AG08396 (cell line): ENCODE results near the gene CEBPG.

Source experiments
- DNase-seq: peaks from one replicate; pipeline ENCODE4 v3.0.0; 2012; ENCODE audit warnings: low spot score, mixed read lengths

CEBPG gene

GRCh38 chr19:33406521-33407139 is 33.1 kb downstream of the CEBPG start:
- peak; percentile 90 for DNase-seq

- no peak for DNase-seq
Observed at GRCh38 chr19:33407140-33407551, 33.6 kb downstream of the CEBPG start.

- no peak for DNase-seq
Observed at GRCh38 chr19:33407716-33408115, 34.2 kb downstream of the CEBPG start.

GRCh38 chr19:33408116-33408515 is 34.6 kb downstream of the CEBPG start:
- DNase-seq: no peak

GRCh38 chr19:33408538-33409434 is 35.3 kb downstream of the CEBPG start:
- DNase-seq: no peak

- DNase-seq: no peak
Observed at GRCh38 chr19:33409906-33410685, 36.6 kb downstream of the CEBPG start.

- no peak for DNase-seq
Observed at GRCh38 chr19:33410915-33411401, 37.4 kb downstream of the CEBPG start.

- no peak for DNase-seq
Observed at GRCh38 chr19:33411621-33412180, 38.2 kb downstream of the CEBPG start.

- DNase-seq: no peak
Observed at GRCh38 chr19:33412601-33413425, 39.3 kb downstream of the CEBPG start.

GRCh38 chr19:33413426-33413725 is 39.9 kb downstream of the CEBPG start:
- no peak for DNase-seq

- no peak for DNase-seq
Observed at GRCh38 chr19:33413868-33414666, 40.6 kb downstream of the CEBPG start.

- no peak for DNase-seq
Observed at GRCh38 chr19:33414667-33415605, 41.4 kb downstream of the CEBPG start.

GRCh38 chr19:33416307-33417215 is 43.1 kb downstream of the CEBPG start:
- peak; percentile 87 for DNase-seq

- DNase-seq: no peak
Observed at GRCh38 chr19:33417751-33418150, 44.2 kb downstream of the CEBPG start.

GRCh38 chr19:33418461-33418860 is 45.0 kb downstream of the CEBPG start:
- DNase-seq: no peak

GRCh38 chr19:33418871-33419787 is 45.6 kb downstream of the CEBPG start:
- no peak for DNase-seq

GRCh38 chr19:33419788-33420130 is 46.2 kb downstream of the CEBPG start:
- no peak for DNase-seq
